ENCODE data around the gene JAK1. TPM values are rescaled to one million over a fixed set of nuclear protein-coding genes. Genes with fewer than 3 reads are reported as not detected.

Gene JAK1
- total and polyA plus RNA-seq, 2 experiments from 2014 or later: 90.8 to 124 TPM

DNA sequence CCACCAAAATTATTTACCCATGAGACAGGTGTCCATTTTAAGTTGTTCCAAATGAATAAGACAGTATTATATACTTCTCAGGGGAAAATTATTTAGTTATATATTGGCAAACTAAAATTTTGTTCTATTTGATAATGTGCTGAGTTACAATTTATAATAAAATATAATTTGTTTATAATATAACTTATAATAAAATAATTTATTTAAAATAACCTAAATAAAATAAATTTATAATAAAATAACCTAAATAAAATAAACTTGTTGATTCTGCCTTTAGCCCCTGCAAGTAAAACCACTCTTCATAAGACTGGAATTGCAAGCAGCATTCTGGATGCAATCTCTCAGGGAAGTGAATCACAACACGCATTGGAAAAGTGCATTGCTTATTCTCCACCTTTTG, 151.9 kb downstream of the JAK1 start:
- no peak for DNase-seq
- TF ChIP-seq EZH2phosphoT487 (IDR thresholded peaks at IDR 0.05; ENCODE audit: insufficient read depth, low read depth) (no peak), EZH2 (IDR thresholded peaks at IDR 0.05; ENCODE audit: insufficient read depth, poor library complexity, severe bottlenecking) (no peak)
- Histone ChIP-seq H3K27ac (no peak overlapping the region), H3K4me1 (ENCODE audit: insufficient read depth) (no peaks in the 10 kb centered on the region), H3K9ac (no peak overlapping the region), H3K9me3 (ENCODE audit: low read depth) (no peaks in the 10 kb centered on the region), H2AFZ (no peak overlapping the region), H3K9me2 (ENCODE audit: insufficient read depth) (no peaks in the 10 kb centered on the region), H3F3A (ENCODE audit: insufficient read depth) (no peaks in the 10 kb centered on the region), H3K27me3 (replicated peaks; ENCODE audit: insufficient read depth) (no peaks in the 10 kb centered on the region), H3K4me2 (ENCODE audit: unreplicated experiment) (no peak overlapping the region), H4K20me1 (ENCODE audit: insufficient read depth) (no peaks in the 10 kb centered on the region), H3K4me3 (no peak overlapping the region), H3K36me3 (ENCODE audit: low read depth) (no peaks in the 10 kb centered on the region), H3K79me2 (ENCODE audit: insufficient read depth) (no peaks in the 10 kb centered on the region)
- in situ Hi-C loops (cut with MboI): loop anchor here (10.0 kb wide), 2 partner anchors 120 to 530 kb away; no protein-coding TSS in a partner anchor
- 91 to 98% methylated on average over 1 of the region's 1 CpG for WGBS, 2 experiments (ENCODE audit: low coverage in 1 of 2, low lambda C conversion rate in 2 of 2, missing lambda C conversion rate in 2 of 2)

DNA sequence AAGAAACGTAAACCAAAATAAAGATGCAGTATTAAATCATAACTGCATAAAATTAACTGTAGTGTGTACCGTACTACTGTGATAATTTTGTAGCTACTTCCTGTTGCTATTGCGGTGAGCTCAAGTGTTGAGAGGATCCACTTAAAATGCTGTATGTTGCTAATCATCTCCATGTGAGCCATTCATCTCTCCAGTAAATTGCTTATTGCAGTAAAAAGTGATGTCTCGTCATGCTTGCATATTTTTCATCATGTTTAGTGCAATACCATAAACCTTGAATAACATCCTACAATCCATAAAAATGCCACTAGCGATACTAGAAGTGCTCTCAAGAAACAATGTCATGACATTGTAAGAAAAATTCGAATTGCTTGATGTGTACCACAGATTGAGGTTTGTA, 155.2 kb downstream of the JAK1 start:
- Histone ChIP-seq H3K9me3 (ENCODE audit: low read depth) (no peaks in the 10 kb centered on the region), H3F3A (ENCODE audit: insufficient read depth) (no peaks in the 10 kb centered on the region), H3K27me3 (replicated peaks; ENCODE audit: insufficient read depth) (no peaks in the 10 kb centered on the region), H4K20me1 (ENCODE audit: insufficient read depth) (no peaks in the 10 kb centered on the region), H3K36me3 (ENCODE audit: low read depth) (no peaks in the 10 kb centered on the region), H3K79me2 (ENCODE audit: insufficient read depth) (no peaks in the 10 kb centered on the region), H3K9ac (no peak overlapping the region), H3K4me3 (no peak overlapping the region), H2AFZ (no peak overlapping the region), H3K27ac (no peak overlapping the region), H3K4me1 (ENCODE audit: insufficient read depth) (no peaks in the 10 kb centered on the region), H3K9me2 (ENCODE audit: insufficient read depth) (no peaks in the 10 kb centered on the region), H3K4me2 (ENCODE audit: unreplicated experiment) (no peak overlapping the region)
- TF ChIP-seq EZH2 (IDR thresholded peaks at IDR 0.05; ENCODE audit: insufficient read depth, poor library complexity, severe bottlenecking) (no peak), EZH2phosphoT487 (IDR thresholded peaks at IDR 0.05; ENCODE audit: insufficient read depth, low read depth) (no peak)
- DNase-seq: no peak
- in situ Hi-C loops (cut with MboI): loop anchor here (10.0 kb wide), 2 partner anchors 116 to 526 kb away; no protein-coding TSS in a partner anchor
- 78% methylated on average over 6 of the region's 6 CpGs for WGBS, 2 experiments (ENCODE audit: low coverage in 1 of 2, low lambda C conversion rate in 2 of 2, missing lambda C conversion rate in 2 of 2)

DNA sequence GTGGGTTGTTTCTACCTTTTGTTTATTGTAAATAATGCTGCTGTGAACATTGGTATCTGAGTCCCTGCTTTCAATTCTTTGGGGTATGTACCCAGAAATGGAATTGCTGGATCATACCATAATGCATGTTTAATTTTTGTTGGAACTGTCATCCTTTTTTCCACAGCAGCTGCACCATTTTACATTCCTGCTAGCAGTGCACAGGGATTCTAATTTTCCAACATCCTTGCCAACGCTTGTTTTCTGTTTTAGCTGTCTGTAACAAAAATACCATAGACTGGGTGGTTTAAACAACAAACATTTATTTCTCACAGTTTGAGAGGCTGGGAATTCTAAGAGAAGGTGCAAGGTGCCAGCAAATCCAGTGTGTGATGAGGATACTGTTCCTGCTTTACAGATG, 156.3 kb downstream of the JAK1 start:
- in situ Hi-C loops (cut with MboI): loop anchor here (10.0 kb wide), 2 partner anchors 115 to 525 kb away; no protein-coding TSS in a partner anchor
- TF ChIP-seq EZH2phosphoT487 (IDR thresholded peaks at IDR 0.05; ENCODE audit: insufficient read depth, low read depth): no peak
- TF ChIP-seq EZH2 (IDR thresholded peaks at IDR 0.05; ENCODE audit: insufficient read depth, poor library complexity, severe bottlenecking): no peak
- 90 to 97% methylated on average over 1 of the region's 1 CpG for WGBS, 2 experiments (ENCODE audit: low coverage in 1 of 2, low lambda C conversion rate in 2 of 2, missing lambda C conversion rate in 2 of 2)

DNA sequence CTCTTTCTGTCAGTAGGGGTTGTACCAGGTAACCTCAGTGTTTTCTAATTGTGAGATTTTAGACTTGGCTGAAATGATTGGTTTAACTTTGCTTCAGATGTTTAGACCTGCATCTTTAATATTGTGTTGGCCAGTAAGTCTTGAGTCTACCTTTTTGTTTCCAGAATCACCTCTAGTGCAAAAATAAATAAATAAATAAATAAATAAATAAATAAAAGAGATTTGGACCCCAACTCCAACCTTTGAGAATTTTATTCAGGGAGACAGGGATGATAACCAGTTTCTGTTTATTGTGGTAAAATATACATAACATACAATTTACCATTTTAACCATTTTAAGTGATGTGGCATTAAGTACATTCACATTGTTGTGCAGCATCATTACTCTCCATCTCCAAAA, 157.0 kb downstream of the JAK1 start:
- Histone ChIP-seq H3K27ac (no peak overlapping the region), H3K9me3 (ENCODE audit: low read depth) (no peaks in the 10 kb centered on the region), H3K9me2 (ENCODE audit: insufficient read depth) (no peaks in the 10 kb centered on the region), H3K9ac (no peak overlapping the region), H4K20me1 (ENCODE audit: insufficient read depth) (no peaks in the 10 kb centered on the region), H3K27me3 (replicated peaks; ENCODE audit: insufficient read depth) (no peaks in the 10 kb centered on the region), H3K79me2 (ENCODE audit: insufficient read depth) (no peaks in the 10 kb centered on the region), H3K36me3 (ENCODE audit: low read depth) (no peaks in the 10 kb centered on the region), H3F3A (ENCODE audit: insufficient read depth) (no peaks in the 10 kb centered on the region), H3K4me3 (no peak overlapping the region), H3K4me2 (ENCODE audit: unreplicated experiment) (no peak overlapping the region), H2AFZ (no peak overlapping the region), H3K4me1 (ENCODE audit: insufficient read depth) (no peaks in the 10 kb centered on the region)
- in situ Hi-C loops (cut with MboI): no loop called here
- no peak for TF ChIP-seq EZH2 (IDR thresholded peaks at IDR 0.05; ENCODE audit: insufficient read depth, poor library complexity, severe bottlenecking)
- no peak for TF ChIP-seq EZH2phosphoT487 (IDR thresholded peaks at IDR 0.05; ENCODE audit: insufficient read depth, low read depth)
- DNase-seq: no peak

More for the DNA sequence above, 156.3 kb downstream of the JAK1 start:
- no peaks in the 10 kb centered on the region for H3K9me3 ChIP-seq (ENCODE audit: low read depth)
- no peak overlapping the region for H3K4me3 ChIP-seq
- H3K4me2 ChIP-seq (ENCODE audit: unreplicated experiment): no peak overlapping the region
- H3K9ac ChIP-seq: no peak overlapping the region
- DNase-seq: no peak
- no peaks in the 10 kb centered on the region for H3K36me3 ChIP-seq (ENCODE audit: low read depth)
- H3K4me1 ChIP-seq (ENCODE audit: insufficient read depth): no peaks in the 10 kb centered on the region
- H4K20me1 ChIP-seq (ENCODE audit: insufficient read depth): no peaks in the 10 kb centered on the region
- H3K79me2 ChIP-seq (ENCODE audit: insufficient read depth): no peaks in the 10 kb centered on the region
- no peaks in the 10 kb centered on the region for H3K27me3 ChIP-seq (replicated peaks; ENCODE audit: insufficient read depth)
- H2AFZ ChIP-seq: no peak overlapping the region
- no peaks in the 10 kb centered on the region for H3K9me2 ChIP-seq (ENCODE audit: insufficient read depth)
- no peak overlapping the region for H3K27ac ChIP-seq
- H3F3A ChIP-seq (ENCODE audit: insufficient read depth): no peaks in the 10 kb centered on the region

All from GM23248 (cell line).